ENCODE results near the gene KCNAB2. TPM values are rescaled to one million over a fixed set of nuclear protein-coding genes. Genes with fewer than 3 reads are reported as not detected.

The KCNAB2 gene
- polyA plus RNA-seq, 1 of the 3 experiments (the other 2 are of a cell fraction) = 7.6 TPM

- no peak overlapping the region for H3K27ac ChIP-seq (ENCODE audit: low read depth in 2 of 2, low read length in 1 of 2)
- H2AFZ ChIP-seq (ENCODE audit: low read depth) = no peak overlapping the region
- no peaks in the 10 kb centered on the region for H3K36me3 ChIP-seq (replicated peaks in 1 of 2; ENCODE audit: control insufficient read depth in 1 of 2, insufficient read depth in 2 of 2, low read length in 1 of 2)
- POLR2A ChIA-PET = interaction anchor here (0.6 kb wide), 1 partner anchor 48 kb away, joined by 3 read pairs; no protein-coding TSS in a partner anchor
- no peak overlapping the region for H3K4me2 ChIP-seq
- H3K9me2 ChIP-seq = no peaks in the 10 kb centered on the region
- H3K9ac ChIP-seq = no peak overlapping the region
- no peaks in the 10 kb centered on the region for H4K20me1 ChIP-seq (ENCODE audit: insufficient read depth)
- no peaks in the 10 kb centered on the region for H3F3A ChIP-seq (replicated peaks; ENCODE audit: insufficient read depth)
- TF ChIP-seq ZBTB33 (IDR thresholded peaks at IDR 0.05; ENCODE audit: borderline replicate concordance, low read depth) (no peak), GABPA (IDR thresholded peaks at IDR 0.05; ENCODE audit: low read depth) (no peak), RXRA (IDR thresholded peaks at IDR 0.05; ENCODE audit: borderline replicate concordance, low read depth) (no peak), ELF1 (IDR thresholded peaks at IDR 0.05) (no peak), RAD21 (IDR thresholded peaks at IDR 0.05; ENCODE audit: low read length) (no peak), JUND (IDR thresholded peaks at IDR 0.05) (no peak), YY1 (IDR thresholded peaks at IDR 0.05; ENCODE audit: low read depth) (no peak), SMC3 (IDR thresholded peaks at IDR 0.05; ENCODE audit: low read depth, low read length) (no peak), USF1 (IDR thresholded peaks at IDR 0.05; ENCODE audit: borderline replicate concordance, low read depth) (no peak), FOSL2 (IDR thresholded peaks at IDR 0.05; ENCODE audit: borderline replicate concordance, low read depth) (no peak), POLR2AphosphoS5 (IDR thresholded peaks at IDR 0.05; ENCODE audit: low read depth, low read length) (no peak), REST (IDR thresholded peaks at IDR 0.05; ENCODE audit: low read depth, low read length) (no peak), CTCF (IDR thresholded peaks at IDR 0.05) (no peak), MAX (IDR thresholded peaks at IDR 0.05; ENCODE audit: low read depth) (no peak), TEAD4 (IDR thresholded peaks at IDR 0.05; ENCODE audit: borderline replicate concordance, insufficient read depth) (no peak), TAF1 (IDR thresholded peaks at IDR 0.05; ENCODE audit: borderline replicate concordance, low read depth, low read length) (no peak), FOXJ3 (CRISPR knock-in tag; IDR thresholded peaks at IDR 0.05) (no peak), PBX3 (IDR thresholded peaks at IDR 0.05) (no peak), NFIC (IDR thresholded peaks at IDR 0.05; ENCODE audit: borderline replicate concordance) (no peak)
- H3K9me3 ChIP-seq = no peaks in the 10 kb centered on the region
- H3K4me3 ChIP-seq (ENCODE audit: low read depth in 2 of 2, low read length in 1 of 2) = no peak overlapping the region
- whole genome bisulfite sequencing (ENCODE audit: low lambda C conversion rate) = 61% methylated on average over 7 of the region's 12 CpGs
- H3K27me3 ChIP-seq (ENCODE audit: insufficient read depth) = no peaks in the 10 kb centered on the region
- DNase-seq = no peak
- CTCF ChIA-PET = interaction anchor here (0.7 to 5.8 kb wide), 20 partner anchors 11 to 164 kb away, joined by 3 to 47 read pairs (median 7); partner anchors contain the start of gene RPL22
- H3K79me2 ChIP-seq (ENCODE audit: insufficient read depth) = no peaks in the 10 kb centered on the region
- H3K4me1 ChIP-seq (ENCODE audit: control insufficient read depth in 1 of 2, insufficient read depth in 2 of 2, low read depth in 1 of 2, low read length in 1 of 2) = peaks cover 0 to 18% of the 10 kb centered on the region in 2 experiments; a peak in 1 of 4 replicates
Measured at GRCh38 chr1:6081901-6082300, 36.2 kb downstream of the KCNAB2 start.
